ENCODE measurements around the gene MARCHF2. TPM values are rescaled to one million over a fixed set of nuclear protein-coding genes. Genes with fewer than 3 reads are reported as not detected.

Gene MARCHF2
- total and polyA plus RNA-seq, 9 of the 15 experiments (the other 6 are each of a cell fraction or from before 2014, with no cell fraction given), result 0.39 to 6.4 (median 2.2) TPM

- TF ChIP-seq TFAP4 (CRISPR knock-in tag; IDR thresholded peaks at IDR 0.05; ENCODE audit: borderline replicate concordance) (peak; percentile 56), TCF7 (IDR thresholded peaks at IDR 0.05; ENCODE audit: borderline replicate concordance) (0 out of 2 replicates have a peak, but pooled peaks have one; percentile 41), JUND (IDR thresholded peaks at IDR 0.05; ENCODE audit: borderline replicate concordance, low read depth, low read length) (peak; percentile 47; the same call in 1 of the 2 replicates), JUND (tag; IDR thresholded peaks at IDR 0.05; ENCODE audit: borderline replicate concordance, low read depth, low read length) (peak; percentile 55; the same call in 1 of the 3 replicates), MGA (IDR thresholded peaks at IDR 0.05) (peak; percentile 61; the same call in 1 of the 2 replicates), FIP1L1 (IDR thresholded peaks at IDR 0.05; ENCODE audit: low read depth, low read length, poor library complexity, severe bottlenecking) (peak; percentile 84), NFYB (IDR thresholded peaks at IDR 0.05; ENCODE audit: extremely low read depth, insufficient read length) (peak; percentile 85), CBFA2T3 (IDR thresholded peaks at IDR 0.05) (peak; percentile 27; the same call in 1 of the 2 replicates), MAFG (tag; conservative IDR thresholded peaks at IDR 0.05) (no peak), ZFP91 (CRISPR knock-in tag; IDR thresholded peaks at IDR 0.05) (no peak)
Measured at GRCh38 chr19:8444677-8445487, 31.8 kb downstream of the MARCHF2 start, which contains the start of gene HNRNPM (continued).
